GM19193 (cell line): Measurements from ENCODE around the gene EIF5A2.
A peak's percentile ranks its signal among the peaks of the same experiment; 100 is the strongest.

Source experiments
- POLR2A ChIP-seq: IDR thresholded peaks from 4 replicates; pipeline ENCODE4 v1.6.1; 2011; ENCODE audit not compliant: insufficient read depth, insufficient read length; ENCODE audit errors: extremely low read depth

Gene EIF5A2

DNA sequence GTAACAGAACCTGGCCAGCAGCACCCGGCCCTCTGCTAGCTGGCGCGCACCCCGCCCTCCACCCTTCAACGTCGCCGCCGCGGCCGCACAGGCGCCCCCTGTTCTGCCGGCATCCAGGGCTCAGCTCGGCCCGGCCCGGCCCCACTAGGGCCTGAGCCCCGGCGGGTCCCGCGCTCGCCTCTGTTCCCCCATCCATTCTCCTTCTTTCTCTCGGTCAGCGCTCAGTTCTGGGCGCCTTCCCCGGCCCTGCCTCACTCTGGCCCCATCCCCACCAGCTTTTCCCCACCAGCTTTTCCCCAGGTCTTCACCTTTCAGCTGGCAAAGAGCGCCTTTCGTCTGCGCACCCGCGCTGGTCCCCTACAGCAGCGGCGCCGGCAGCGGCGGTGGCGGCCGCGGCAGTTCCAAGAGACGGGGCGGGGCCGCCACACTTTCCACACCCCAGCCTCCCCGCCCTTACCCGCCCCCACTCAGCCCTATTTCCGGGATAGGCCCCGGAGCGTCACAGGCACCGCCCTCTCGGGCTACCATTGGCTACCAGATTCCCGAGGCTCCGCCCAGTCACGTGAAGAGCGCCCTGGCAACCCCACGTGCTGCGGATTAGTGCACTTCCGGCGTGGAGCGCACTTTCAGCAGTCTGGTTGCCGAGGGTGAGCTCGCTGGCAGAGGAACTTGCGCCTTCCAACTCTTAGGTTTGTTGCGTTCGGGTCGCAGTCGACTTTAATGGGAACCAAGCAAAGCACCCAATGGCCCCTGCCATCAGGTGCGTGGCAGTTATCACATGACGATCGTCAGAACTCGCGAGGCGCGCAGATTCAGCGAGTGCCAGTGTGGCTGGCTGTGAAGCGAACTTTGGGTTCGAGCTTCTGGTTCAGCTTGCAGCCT is at the start of gene EIF5A2:
TSS of gene EIF5A2 (minus strand) at position 403 of the 882 bp plus-strand sequence. CDS start 831 bp downstream, outside the sequence.
- peak; percentile 44 for TF ChIP-seq POLR2A

DNA sequence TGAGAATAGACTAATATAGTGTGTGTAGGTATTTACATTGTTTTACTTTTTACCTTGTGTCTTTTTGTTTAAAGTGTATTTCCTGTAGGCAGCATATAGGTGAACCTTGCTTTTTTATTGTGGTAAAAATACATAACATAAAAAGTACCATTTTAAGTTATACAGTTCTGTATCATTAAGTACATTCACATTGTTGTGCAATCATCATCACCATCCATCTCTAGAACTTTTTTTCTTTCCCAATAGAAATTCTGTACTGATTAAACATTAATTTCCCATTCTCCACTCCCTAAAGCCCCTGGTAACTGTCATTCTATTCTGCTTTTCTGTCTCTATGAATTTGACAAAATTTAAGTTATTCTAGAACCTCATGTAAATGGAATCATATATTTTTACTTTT is 48.2 kb upstream of the EIF5A2 start:
- no peak for TF ChIP-seq POLR2A

DNA sequence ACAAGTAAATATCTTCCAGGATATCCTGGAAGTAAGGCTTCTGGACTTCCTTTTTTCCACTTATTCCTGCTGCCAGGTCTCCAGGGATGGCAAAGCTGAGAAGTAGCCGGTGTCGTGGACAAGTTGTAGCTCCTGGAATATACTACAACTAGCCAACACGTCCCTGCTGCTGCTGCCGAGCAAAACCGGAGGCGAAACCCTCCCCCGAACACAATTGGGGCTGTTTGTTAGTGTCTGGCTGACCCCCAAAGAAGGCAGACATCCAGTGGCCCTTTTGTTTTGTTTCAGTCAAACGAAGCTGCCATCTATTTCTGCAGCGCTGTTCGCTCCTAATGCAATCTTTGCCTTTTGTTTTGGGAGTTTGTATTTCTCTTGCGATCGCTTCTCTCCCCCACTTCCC is 45.3 kb upstream of the EIF5A2 start:
- TF ChIP-seq POLR2A = no peak

DNA sequence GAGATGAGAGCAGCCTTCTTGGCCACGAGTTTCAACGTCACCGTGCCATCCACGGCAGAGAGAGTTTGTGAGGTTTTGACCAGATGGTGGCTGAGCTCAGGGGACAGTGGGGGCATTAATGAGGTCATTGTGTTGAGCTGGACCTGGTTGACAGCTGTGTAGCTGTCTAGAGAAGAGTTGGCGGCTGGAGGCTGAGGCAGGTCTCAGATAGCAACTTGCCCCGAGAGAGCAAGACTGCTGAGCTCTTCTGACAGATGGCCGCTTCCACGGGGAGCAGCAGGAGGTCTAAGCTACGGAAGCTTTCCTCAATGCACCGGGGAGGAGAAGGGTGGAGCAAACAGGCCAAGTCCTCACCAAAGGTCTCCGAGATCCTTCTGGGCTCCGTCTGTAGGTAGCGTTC is 44.8 kb upstream of the EIF5A2 start:
- no peak for TF ChIP-seq POLR2A

DNA sequence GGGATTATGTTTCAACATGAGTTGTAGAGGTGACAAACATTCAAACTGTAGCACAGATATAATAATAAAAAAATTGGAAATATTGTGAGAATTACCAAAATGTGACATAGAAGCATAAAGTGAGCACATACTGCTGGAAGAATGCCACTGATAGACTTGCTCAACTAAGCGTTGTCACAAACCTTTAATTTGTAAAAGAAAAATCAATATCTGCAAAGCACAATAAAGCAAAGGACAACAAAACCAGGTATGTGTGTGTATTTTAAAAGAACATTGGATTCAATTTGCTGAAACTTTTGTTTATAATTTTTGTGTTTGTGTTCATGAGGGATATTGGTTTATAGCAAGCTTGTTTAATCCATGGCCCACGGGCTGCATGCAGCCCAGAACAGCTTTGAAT is 40.8 kb upstream of the EIF5A2 start:
- no peak for TF ChIP-seq POLR2A

DNA sequence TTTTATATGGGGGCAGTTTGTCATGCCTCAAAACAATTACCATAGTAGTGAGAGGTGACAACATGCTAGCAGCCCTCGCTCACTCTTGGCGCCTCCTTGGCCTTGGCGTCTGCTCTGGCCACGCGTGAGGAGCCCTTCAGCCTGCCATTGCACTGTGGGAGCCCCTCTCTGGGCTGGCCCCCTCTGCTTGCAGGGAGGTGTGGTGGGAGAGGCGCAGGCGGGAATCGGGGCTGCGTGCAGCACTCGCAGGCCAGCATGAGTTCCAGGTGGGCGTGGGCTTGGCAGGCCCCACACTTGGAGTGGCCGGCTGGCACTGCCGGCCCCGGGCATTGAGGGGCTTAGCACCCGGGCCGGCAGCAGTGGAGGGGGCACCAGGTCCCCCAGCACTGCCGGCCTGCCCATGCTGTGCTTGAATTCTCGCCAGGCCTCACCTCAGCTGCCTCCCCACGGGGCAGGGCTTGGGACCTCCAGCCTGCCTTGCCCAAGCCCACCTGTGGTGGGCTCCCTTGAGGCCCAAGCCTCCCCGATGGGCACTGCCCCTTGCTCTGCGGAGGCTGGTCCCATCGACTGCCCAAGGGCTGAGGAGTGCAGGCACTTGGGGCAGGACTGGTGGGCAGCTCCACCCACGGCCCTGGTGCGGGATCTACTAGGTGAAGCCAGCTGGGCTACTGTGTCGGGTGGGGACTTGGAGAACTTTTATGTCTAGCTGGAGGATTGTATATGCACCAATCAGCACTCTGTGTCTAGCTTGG is 38.8 kb upstream of the EIF5A2 start:
- TF ChIP-seq POLR2A = no peak

DNA sequence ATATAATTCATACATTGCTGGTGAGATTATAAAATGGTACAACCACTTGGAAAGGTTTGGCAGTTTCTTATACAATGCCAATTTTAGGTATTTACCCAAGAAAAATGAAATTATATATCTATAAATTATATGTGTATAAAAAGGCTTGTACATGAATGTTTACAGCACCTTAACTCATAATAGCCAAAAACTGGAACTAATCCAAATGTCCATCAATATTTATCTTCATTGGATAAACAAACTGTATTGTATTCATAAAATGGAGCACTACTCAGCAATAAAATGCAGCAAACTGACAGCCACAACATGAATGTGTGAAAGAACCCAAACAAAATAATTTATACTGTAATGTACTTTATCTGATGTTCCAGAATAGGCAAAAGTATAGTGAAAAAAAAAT is 33.6 kb upstream of the EIF5A2 start:
- TF ChIP-seq POLR2A = no peak

DNA sequence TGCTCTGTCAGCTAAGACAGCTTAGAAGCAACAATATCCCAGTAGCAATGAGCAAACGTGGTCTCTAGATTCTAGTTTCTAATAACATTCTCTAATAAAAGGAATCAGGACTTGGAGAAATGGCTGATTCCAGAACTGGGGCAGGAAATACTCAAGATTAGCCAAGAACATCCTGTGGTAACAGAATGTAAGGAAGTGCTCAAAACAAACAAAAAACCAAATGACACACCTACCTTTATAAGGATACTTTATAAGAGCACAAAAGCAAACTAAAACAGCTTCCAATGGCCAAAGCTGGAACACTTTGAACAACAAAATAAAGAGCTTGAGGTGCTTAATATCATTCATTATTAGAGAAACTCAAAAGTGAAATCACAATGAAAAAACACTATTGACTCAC is 33.1 kb upstream of the EIF5A2 start:
- no peak for TF ChIP-seq POLR2A

DNA sequence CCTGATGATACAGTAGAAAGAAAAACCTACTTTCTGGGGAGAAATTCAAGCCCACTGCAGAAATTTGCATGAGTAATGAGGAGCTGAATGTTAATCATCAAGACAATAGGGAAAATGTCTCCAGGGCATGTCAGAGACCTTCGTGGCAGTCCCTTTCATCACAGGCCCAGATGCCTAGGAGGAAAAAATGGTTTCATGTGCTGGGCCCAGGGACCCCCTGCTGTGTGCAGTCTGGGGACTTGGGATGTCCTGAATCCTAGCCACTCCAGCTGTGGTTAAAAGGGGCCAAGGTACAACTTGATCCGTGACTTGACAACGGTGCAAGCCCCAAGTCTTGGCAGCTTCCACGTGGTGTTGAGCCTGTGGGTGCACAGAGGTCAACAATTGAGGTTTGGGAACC is 10.3 kb upstream of the EIF5A2 start:
- TF ChIP-seq POLR2A = no peak

DNA sequence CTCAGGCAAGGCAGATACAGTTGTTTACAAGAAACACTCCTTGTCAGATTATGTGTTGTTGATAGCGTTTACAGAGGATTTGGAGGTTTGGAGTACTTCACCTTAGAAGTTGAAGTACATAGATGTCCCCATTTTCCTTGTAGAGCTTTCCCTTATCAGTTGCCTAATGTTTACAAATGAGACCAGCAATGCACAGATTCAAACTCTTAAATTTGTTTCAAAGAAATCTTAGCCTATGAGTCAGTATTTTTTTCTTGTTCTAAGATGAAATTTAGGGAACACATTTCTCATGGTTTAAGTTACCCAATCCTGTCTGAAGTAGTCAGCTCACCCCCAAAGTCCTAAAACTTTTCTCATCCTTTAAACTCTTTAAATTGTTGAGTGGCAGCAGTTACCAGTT is 6.3 kb upstream of the EIF5A2 start:
- TF ChIP-seq POLR2A = no peak

DNA sequence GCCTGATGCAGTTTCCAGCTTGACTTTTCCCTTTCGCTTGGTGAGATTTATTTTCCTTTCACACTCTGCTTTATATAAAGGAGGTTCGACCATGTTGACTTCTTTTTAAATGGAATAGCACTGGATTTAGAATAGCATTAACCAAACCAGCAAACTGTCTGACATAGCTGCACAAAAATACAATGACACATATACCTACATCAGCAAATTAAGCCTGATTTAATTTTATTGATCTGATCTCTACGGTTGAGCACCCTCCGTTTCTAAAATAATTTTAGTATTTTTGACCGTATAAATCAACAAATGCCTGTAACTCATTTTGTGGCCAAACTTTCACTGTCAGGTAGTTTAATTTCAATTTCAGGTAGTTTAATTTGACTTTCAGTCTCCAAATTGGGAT is 5.8 kb upstream of the EIF5A2 start:
- TF ChIP-seq POLR2A = no peak

DNA sequence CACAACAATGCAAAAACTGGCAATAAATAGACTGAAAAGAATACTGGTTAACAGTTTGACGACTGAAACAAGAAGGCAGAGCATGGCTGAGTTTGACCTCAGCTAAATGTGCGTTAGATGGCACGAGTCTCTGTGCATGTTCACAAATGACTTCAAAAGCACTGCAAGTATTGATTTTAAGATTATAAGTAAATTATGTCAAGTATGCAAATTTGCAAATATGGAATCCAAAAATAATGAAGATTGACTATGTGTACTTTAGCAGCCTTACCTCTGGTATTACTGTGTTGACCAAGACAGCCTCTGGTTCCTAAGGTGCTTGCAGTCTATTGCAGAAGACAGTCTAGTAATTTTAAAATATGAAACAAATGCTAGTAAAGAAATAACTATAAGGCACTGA is 2.6 kb upstream of the EIF5A2 start:
- no peak for TF ChIP-seq POLR2A

DNA sequence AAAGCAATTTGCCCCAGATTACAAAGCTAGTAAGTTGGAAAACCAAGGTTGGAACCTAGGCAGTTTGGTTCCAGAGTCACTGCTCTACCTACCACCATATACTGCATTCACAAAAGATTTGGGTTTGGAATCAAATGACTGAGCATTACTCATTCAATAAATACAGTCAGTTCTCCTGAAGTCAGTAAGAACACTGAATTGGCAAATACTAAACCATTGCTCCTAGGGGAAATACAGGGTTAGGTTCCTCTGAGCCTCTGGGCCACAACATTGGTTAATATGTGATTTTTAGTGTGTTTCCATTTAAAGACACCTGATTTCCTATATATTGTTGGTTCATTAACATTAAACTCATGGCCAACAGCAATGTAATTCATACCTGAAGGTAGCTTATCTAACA is 2.1 kb upstream of the EIF5A2 start:
- no peak for TF ChIP-seq POLR2A

DNA sequence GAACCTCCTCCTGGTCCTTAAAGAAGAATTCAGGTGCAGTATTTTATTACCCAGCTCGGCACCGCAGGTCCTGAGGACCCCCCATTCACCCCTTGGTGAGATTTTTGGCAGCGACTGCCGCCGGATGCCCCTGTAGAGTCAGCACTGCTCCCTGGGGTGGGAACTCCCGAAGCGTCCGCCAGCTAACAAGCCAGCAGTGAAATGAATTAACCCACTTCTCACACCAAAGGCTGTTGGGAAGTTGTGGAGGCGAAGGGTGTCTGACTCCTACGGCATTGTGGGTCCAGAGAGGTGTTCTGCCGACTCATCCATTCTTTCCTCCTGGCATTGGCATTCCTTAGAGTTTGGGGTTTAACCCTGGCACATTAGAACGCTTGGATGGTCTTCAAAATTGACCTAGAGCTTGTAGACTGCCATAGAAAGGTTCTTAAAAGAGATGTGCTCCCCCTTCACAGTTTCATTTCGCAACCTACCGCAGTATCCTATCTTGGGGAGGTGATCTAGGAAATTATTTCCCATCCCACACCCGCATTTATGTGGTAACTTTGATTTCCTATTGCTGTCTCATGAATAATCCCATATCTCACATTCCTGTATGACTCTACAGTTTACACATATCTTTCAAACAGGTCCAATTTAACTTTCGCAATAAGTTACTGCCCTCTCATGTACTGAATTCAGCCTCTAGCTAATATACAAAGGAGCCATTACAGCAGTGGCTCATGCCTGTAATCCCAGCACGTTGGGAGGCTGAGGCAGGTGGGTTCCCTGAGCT is 879 bp upstream of the EIF5A2 start:
- no peak for TF ChIP-seq POLR2A

DNA sequence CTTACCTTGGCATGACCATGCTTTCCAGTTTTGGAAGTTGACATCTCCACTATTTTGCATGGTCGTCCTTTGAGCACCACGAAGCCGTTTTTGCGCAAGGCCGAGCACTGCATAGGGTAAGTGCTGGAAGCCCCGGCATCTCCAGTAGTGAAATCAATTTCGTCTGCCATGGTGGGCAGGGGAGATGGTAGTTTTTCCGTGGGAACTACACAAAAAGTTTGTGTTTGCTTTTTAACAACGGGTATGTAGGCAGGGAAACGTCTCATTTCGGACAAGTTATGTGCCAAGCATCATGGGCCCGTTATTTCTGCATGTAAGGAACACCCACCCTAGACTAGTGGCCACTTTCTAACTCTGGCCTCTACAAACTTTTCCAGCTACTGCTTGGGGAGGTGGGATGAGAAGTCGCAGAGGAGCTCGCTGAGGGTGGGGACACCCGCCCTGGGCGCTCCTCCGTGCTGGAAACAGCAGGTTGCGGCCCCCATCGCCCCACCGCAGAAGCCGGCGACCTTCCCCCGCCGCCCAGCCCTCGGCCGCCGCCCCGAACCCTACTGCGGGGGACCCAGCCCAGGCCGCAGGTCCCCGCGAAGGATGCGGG is 701 bp downstream of the EIF5A2 start:
- TF ChIP-seq POLR2A = no peak
